ENCODE measurements around the gene CHRNB2.

Gene CHRNB2

DNA sequence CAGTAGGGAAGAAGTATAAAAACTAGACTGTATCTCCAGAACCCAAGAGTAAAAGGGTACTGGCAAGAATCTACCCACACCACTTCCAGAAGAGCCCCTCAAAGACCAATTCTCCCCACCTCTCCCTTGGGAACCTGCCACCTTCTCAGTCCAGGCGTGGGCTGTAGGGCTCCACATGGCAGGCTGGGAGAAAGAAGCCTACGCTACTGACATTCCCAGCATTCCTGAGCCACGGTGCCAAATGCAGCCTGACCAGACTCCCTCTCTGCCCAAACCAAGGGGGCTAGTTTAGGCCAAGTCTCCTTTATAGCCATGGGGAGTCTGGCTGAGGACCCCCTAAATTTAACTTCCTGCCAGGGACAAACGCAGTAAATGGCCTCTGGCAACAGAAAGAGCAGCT is 11.2 kb upstream of the CHRNB2 start:
- TF ChIP-seq, protein P1, sequence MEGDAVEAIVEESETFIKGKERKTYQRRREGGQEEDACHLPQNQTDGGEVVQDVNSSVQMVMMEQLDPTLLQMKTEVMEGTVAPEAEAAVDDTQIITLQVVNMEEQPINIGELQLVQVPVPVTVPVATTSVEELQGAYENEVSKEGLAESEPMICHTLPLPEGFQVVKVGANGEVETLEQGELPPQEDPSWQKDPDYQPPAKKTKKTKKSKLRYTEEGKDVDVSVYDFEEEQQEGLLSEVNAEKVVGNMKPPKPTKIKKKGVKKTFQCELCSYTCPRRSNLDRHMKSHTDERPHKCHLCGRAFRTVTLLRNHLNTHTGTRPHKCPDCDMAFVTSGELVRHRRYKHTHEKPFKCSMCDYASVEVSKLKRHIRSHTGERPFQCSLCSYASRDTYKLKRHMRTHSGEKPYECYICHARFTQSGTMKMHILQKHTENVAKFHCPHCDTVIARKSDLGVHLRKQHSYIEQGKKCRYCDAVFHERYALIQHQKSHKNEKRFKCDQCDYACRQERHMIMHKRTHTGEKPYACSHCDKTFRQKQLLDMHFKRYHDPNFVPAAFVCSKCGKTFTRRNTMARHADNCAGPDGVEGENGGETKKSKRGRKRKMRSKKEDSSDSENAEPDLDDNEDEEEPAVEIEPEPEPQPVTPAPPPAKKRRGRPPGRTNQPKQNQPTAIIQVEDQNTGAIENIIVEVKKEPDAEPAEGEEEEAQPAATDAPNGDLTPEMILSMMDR (IDR thresholded peaks at IDR 0.05): no peak

DNA sequence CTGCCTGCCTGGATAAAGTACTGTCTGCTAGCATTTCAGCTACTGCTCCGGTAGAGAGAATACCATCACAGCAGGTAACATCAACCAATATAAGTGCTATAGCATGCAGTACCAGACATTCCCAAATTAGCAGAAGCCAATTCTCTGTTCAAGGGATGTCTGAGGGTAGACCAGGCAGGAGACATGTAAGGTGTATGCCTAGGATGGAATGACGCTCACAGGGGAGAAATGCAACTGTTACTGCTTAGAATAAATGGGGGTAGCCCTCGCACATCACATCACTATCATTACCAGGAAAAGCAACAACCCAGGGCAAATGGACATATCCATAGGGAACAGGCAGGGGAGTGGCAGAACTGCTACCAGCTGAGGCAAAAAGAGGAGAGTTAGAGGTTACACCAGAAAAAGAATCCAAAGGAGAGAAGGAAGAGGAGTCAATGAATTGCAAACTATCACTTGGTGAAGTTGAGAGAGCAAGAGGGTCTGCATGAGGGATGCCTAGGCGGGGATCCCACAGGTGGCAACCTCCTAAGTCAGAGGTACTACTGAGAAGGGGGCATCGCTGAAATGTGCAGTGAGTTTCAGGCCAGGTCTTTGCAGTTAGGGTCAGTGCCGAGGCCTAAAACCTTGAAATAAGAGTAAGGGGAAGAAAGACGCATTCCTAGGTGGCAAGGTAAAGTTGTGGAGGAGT is 10.2 kb upstream of the CHRNB2 start:
- TF ChIP-seq, protein P1 (IDR thresholded peaks at IDR 0.05): no peak

DNA sequence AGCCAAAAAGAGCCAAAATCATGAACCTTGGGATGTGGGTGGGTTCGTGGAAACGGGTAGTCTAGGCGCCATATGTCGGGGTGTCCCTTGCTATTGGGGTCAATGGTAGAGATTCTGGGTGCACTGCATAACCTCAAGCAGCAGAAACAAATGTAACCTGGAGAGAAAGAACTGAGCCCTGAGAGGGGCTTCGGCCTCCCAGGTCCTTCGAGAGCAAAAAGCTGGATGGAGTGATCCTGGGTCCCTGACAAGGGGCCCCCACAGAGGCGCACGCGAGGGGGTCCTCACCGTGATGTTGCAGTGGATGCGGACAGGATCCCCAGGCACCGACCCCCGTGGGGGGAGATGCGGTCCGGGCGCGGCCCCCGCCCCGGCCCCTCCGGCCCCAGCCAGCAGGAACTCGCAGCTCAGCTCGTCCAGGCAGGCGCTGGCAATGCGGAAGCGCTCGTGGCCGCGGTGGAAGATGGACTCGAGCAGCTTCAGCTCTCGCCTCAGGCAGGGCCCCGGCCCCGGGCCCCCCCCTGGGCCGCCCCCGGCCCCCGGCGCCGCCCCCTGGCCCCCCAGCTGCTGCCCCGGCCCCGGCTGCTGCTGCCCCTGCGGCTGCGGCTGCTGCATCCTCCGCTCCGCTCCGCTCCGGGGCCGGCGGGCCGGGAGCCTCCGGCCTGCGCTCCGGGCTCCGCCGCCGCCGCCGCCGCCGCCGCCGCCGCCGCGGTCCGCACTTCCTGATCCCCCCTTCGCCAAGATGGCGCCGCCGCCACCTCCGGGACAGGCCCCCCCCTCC is 9.4 kb upstream of the CHRNB2 start, which contains the start of gene UBE2Q1:
Gene UBE2Q1, minus strand, starts transcription at position 724 of the 781 bp plus-strand sequence. Its CDS starts 109 bp downstream, at position 615.
- TF ChIP-seq, protein P1 (IDR thresholded peaks at IDR 0.05): no peak

DNA sequence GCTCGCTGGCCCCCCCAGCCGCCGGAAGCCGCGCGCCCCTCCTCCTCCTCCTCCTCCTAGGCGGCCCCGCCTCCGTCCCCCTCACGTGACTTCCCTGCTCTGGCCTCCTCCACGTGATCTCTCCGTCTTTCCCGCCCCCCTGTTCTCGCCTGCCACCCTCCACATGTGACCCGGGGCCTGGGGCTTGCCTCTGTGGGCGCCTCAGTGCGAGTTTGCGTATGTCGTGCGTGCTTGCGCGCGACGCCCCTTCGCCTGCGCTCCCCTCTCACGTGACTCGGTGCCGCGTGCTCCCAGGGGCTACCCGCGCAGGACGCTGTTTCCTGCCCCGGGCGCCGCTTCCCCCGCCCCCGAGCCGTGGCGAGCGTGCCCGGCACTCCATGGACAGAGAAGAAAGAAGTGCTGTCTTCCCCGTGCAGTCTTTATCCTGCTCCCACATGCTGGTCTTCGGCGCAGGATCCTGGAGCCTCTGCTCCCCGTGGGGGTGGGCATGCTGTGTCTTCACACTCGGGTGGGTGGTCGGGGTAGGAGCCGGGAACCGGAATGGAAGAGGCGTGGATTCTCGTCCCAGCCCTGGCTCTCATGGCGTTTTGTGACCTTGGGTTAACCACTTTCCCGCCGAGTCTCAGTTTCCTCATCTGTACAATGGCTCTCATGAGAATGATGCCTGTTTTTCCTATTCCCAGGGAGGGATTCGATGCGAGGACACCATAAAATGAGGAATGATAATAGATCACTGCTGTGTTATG is 8.7 kb upstream of the CHRNB2 start:
- TF ChIP-seq, protein P1 (IDR thresholded peaks at IDR 0.05): no peak

DNA sequence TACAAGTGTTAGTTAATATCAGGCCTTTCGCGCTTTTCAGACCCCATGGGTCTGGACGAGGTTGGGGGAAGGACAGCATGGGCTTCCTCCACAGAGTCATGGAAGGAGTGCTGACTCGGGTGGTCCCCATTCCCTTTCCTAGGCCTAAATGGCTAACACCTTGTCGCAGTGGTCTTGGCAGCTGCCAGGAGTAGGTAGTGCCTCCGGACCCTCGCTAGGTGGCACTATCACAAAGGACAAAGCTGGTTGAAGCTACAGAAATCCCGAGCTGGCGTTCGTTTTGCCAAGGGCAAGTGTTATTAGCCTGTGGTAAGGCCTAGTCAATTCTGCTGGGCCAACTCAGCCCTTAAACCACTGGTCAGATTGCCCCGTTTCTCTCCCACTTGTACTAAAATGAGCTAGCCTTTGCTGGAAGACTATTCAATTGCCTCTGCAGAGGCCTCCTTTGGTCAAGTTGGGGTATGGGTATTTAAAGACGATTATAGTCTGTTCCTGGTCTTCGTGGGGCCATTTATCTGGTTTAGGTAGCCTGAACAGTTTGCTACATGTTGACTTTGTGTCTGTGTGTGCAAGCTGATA is 8.0 kb upstream of the CHRNB2 start:
- TF ChIP-seq, protein P1 (IDR thresholded peaks at IDR 0.05): peak; percentile 97

DNA sequence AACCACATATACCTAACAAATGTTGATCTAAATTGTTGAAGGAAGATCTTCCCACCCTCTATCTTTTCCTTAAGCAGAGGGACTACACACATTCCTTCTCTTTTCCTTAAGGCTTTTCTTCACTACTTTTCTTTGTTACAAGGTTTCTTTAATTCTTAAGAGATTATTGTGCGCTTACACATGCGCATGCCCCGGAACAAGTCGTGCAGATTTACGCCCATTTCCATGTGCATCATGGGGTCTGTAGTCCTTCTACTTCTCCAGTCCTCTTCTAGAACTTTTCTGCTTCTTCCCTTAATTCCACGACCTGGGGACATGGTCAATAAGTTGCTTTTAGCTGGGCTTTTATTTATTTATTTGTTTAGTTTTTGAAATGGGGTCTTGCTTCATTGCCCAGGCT is 1.7 kb upstream of the CHRNB2 start:
- TF ChIP-seq, protein P1 (IDR thresholded peaks at IDR 0.05): no peak

DNA sequence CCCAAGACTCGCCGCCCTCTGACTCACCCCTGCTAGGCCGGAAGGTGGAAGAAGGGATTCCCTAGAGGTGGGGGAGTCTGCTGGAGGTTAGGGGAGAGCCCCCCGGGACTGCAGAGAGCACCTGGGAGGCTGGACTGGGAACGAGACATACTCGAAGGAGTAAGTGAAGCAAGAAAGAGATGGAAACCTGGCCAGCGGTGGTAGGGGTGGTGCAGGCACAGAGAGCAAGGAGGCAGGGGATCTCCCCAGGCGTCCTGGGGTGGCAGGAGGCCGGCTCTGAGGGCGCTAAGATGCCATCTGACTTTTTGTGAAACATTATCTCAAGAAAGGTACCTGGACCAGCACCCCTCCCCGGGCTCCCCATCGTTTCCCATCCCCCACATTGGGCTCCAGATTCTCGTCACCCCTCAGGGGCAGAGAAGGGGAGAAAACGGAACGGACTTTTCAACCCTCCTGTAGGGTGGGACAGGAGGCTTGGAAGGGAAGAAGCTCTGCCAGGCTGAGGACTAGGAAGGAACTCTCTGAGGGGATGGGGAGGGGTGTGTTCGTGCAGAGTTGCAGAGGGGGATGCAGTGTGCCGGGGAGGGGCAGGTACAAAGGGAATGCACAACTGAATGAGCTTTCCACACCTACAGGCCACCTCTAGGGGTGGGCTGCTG is 708 bp downstream of the CHRNB2 start:
- TF ChIP-seq, protein P1 (IDR thresholded peaks at IDR 0.05): no peak
